Astrocyte of the hippocampus (primary cell): Measurements from ENCODE around the gene MGMT.

Experiments
- DNase-seq: peaks from one replicate; pipeline ENCODE4 v3.0.0; 2011; ENCODE audit warnings: low read depth, low spot score

Gene MGMT

DNA sequence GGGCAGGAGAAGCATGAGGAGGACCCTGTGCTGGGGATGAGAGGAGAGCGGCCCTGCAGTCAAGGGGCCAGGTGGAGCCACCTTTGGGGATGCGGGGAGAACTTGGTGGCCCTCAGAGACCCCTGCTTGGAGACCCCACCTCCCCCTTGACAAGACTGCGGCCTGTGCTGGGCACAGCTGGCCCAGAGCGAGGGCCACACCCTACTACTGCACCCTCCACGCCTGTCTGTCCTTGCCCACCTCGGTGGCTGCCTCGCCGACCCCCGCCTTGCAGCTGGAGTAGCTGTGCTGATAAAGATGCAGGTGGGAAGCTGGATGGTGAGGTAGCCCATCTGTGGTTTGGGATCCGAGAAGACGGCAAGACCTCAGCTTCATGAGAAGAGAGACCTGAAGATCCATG lies 186.8 kb downstream of the MGMT start:
- no peak for DNase-seq

DNA sequence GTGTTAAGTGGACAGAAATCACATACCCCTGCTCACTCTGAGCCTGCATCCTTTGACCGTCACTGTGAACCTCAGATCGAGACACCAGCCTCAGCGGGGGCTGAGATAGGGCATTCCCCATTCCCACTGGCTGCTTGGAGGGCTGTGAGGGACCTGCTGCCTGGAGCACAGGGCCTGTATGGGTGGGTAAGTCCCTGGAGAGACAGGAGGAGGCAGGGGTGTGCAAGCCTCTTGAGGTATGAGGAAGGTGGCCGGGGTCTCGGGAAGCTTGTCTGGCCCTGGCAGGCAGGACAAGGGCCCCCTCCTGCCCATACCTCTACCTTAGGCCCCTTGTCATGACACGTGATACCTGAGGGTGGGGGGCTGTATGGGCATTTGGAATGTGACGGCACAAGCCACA lies 187.4 kb downstream of the MGMT start:
- no peak for DNase-seq

DNA sequence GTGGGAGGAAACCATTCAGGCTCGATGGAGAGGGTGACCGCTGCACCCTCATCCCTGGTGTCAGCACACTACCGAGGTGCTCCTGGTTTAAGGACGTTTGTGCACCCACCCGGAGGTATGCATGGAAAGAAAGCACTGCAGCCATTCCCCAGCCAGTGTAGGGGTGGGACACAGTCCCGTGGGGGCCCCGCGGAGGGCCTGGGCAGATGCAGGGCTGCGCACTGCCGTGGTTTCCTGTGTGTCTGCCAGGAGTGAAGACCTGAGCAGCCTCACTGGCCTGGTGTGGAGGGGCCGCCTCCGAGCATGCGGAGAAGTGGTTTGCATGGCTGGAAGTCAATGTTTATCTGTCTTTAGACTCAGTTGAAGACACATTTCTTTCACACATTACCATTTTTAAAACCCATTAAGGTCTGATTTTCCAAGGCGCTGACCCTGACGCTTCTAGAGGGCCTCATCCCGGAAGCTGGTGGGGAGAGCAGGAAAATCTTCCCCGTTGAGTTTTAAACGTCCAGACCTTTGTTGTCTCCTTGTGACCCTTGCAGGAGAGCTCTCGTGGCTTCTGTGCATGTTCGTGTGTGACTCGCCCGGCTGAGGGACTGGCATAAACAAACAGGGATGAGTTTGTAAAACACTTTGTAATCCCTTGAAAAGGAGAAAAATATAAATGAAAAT lies 188.1 kb downstream of the MGMT start:
- no peak for DNase-seq

DNA sequence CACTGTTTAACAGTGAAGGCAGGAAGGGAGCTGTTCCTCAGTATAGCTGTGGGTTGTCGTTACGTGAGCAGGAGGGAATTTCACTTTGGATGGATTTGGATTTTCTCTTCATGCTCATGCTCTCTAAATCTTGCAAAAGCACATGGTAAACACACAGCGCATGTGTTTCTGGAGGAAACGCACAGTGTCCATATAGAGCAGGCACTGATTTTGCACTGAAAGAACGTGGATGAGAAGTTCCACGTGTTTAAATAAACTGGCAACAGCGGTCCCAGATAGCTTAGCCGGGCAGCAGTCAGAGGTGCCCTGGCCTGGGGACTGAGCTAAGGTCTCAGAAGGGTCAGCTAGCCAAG lies 188.6 kb downstream of the MGMT start:
- DNase-seq, result no peak

DNA sequence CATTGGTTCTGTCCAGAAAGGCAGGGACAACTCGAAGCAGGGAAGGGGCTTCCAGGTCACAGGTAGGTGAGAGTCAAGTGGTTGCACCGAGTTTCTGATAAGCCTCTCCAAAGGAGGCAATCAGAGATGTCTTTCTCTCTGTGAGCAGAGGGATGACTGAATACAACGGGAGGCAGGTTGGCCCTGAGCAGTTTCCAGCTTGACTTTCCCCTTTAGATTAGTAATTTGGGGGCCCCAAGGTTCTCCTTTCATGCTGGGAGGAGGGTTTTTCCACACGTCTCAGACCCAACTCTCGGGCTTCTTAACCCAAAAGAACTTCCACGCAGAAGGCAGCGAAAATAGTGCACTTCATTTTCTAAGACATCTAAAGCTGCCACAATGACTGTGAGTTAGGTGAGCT lies 189.6 kb downstream of the MGMT start:
- no peak for DNase-seq

DNA sequence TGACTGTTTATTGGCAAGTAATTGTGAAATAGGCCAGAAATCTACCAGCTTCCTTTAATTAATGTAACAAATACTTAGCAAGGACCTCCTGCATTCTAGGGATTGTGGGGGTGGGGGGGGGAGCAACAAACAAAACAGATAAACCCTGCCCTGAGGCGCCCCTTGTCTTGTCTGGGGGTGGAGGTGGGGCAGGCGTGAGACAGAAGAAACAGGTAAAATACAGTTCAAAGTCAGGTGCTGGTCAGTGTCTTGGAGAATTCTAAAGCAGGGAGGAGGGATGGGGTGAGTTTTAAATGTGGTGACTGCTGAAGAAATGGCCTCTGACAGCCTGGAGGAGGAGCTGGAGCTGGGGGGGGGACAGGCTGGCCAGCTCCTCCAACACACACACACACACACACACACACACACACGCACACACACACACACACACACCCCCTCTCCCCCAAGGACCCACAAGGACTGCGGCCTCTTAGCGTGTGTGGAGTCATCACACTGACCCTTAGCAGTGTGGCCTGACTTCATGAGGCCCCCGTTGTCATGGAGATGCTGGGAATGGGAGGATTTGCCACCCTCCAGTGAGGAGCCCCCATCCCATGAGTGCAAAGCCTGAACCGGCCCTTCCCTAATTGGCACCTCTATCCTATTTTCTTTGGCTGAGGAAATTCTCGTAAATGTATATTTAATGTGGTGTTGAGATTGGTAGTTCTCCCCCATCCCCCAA lies 190.4 kb downstream of the MGMT start:
- no peak for DNase-seq

DNA sequence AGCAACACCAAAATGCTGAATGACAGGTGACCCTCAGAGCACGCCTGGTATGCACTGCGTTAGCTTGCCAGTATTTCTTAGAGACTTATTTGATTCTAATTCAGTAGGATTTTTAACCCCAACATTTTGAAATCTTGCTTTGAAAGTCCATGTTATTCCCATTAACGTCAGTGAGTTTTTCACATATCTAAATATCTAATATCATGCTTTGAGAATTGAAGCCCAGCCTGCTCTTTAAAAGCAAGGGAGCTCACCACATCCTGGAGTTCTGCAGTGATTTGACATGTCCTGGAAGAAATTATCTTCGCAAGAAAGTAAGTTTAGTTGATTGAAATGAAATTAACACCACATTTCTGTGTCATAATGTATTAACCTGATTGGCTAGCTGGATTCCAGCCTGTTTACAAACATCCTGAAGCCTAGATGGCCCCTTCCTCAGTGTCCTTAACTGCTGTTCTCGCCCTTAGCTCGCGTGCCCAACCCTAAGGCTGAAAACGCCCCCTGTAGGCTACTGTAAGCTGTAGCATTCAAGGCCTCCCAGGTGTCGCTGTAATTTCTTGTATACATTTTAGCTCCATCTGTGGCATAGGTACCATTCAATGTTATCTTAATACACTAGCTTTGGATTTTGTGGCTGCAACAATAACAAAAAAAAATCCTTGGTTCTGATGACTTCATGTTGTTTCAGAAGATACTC lies 191.5 kb downstream of the MGMT start:
- no peak for DNase-seq

DNA sequence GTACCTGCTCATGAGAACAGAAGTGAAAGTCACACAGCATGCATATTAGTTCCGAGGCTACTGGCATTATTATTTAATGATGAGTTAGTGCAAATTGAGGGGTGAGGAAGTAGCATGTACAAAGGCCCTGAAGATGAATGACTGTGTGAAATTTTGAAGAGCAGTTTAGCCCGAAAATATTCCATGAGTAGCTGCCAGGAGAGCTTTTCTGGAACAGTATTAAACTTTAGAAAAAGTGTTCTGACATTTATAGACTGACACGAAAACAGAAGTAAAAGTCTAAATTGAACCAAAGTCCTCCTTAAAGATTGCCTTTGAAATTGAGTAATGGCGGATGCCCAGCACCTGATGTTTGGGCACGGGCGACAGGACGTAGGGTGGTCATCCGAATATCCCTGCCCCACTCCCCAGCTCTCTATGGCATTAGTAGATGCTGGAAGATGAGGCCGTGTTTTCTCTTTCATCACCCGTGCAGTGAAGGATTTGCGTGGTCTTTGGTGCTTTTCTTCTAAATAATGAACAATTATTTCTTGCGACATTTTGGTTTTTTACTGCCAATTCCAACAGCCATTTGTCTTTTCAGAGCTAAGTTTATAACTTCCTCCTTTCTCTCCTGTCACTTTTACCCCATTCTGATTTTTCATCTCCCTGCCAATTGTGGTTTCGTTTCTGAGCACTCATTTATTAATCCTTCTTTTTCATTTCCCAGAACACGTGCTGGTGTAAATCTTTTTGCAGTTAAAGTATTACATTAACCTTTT lies 192.6 kb downstream of the MGMT start:
- no peak for DNase-seq

DNA sequence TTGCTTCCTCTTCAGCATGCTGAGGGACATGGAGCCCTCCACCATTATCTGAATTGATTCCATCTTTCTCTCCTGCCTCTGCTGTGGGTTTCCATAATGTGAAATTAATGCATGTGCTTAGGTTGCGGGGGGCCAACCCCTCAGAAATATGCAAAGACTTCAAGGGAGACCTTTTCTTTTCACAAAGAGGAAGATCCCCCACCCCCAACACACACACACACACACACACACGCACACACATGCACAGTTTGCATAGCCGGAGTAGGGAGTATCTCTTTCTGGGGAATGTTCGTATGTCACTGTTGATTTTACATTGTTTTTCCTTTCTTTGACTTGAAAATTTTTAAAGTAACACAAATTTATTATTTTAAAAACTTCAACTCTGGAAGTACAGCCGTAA lies 193.5 kb downstream of the MGMT start:
- no peak for DNase-seq

DNA sequence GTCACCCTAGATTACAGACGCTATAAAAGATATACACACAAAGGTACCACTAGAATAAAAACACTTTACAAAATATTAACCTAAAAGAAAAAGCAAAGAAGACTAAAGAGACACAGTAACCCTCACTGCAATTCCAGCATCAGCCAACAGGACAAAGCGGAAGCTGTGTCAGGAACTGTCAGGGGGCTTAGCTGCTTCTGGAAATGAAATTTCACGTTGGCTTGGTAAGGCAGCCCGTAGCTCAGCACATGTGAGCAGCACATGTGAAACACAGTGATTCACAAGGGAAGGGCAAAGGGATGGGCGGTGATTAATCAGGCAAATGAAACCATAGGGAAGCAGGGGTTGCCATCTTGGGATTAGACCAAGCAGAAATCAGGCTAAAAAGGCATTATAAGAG lies 195.4 kb downstream of the MGMT start:
- no peak for DNase-seq

DNA sequence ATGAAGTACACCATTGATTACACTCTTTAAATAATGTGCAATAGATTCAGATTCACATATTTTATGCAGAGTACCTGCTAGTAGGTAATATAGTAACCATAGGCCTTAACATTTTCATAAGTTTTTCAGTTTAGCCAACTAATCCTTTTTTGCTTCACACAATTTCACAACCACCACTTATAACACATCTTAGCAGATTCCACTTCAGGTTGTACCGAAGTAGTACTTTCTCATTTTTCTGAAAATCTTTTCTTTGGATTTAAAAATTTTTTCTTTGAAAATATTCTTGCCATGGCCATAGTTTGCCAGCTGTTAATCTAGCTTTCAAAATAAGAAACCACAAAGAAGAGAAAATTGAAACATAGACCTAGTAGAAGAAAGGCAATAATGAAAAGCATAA lies 203.1 kb downstream of the MGMT start:
- no peak for DNase-seq

DNA sequence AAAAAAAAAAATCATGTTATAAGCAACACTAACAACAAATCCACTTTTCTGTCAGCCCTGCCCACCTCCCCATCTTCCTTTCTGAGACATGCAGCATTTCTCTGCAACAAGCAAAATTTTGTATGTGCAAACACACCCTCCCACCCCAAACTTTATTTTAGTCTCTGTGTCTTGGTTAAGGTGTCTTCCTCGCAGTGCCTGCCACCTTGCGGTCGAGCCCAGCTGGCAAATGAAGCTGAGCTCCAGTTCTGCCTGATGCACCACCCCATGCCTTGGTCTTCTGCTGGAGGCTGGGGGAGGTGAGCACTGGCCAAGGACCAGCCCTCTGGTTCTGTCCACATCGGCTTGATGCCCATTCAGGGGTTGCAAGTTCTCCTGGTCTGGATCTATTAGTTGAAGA lies 206.3 kb downstream of the MGMT start:
- no peak for DNase-seq

DNA sequence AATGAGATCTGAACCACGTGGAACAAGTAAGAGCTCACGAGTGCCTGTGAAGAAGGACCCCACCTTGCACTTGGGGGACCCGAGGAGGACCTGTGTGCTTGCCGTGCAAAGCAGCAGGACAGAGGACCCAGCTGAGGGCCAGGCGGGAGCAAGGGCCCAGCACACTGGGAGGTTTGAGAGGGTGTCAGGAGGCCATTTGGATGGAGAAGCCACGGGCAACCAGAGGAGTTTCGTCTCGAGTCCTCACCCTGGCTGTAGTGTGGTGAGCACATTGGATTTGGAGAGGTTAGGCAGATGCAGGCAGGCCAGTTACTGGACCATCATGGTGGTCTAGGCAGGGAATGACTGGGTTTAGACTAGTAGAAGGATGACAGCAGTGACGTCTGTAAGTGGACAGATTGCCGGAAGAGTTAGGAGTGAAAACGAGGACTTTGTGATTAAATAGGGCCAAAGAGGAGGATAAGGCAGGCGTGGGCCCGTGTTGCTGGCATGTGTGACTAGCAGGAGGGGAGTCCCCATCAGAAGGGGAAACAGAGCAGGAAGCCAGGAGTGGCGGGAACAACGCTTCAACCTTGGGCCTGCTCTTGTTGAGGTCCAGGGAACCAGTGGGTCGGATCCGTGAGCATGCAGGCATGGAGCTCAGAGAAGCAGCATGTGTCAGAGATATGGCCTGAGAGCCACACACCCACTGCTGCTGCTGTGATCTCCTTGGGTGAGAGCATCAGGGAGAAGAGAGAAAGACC lies 208.2 kb downstream of the MGMT start:
- DNase-seq, result no peak

DNA sequence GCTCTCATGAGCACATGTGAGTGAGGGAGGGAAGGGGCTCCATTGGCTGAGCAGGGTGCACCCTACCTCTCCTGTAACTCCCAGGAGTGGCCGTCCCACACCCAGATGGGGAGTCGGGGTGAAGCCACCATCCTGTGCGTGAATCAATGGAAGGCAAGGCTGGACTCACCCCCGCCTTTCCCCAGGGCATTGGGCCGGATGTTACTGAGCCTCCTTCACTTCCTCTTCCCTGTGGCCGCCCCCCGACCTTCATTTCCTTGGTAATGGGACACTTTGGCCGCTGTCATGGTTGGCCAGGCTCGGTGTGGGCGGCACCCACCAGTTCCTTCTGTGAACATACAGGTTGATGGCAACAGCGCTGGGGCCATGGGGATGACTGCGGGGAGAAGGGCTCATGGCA lies 209.0 kb downstream of the MGMT start:
- no peak for DNase-seq

DNA sequence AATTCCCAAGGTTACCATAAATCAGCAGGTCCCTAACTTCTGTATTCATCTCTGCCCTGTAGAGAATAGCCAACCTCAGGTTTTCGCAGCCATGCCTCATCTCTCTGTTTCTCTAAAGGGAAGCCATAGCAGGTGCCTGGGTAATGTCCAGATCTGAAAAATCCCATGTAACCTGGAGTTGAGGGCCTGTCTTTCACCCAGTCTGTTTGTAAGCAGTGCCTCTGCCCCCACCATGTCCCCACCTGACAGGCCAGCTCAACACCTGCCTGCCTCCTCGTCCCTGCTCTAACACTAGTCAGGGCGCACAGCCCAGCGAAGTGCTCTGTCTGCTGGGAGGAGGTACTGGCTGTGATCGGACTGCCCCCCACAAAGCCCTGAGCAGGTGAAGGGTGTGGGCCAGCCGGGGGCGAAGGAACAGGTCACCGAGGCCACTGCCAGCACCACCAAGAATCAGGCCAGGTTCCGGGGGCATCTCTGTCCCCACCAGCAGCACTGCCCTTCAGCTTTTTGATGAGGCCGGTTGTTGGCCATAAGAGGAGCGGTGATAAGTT lies 210.4 kb downstream of the MGMT start:
- DNase-seq, result no peak

DNA sequence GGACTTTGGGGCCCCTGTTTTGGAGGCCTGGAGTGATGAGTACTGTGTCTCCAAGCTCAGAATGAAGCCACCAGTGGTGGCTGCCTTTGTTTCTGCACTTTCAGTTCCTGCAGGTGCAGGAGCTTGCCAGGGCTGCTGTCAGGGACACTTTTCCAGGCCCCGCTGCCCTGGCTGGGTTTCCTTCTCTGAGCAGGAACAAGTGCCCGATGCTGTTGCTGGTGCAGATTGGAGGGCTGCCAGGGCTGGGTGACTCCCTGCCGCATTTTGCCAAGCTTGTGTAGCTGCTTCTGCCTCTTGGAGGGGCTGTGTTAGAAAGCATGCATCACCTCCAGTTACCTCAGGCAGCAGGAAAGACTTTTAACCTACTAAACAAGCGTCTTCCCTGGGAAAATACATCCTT lies 211.1 kb downstream of the MGMT start:
- DNase-seq, result no peak

DNA sequence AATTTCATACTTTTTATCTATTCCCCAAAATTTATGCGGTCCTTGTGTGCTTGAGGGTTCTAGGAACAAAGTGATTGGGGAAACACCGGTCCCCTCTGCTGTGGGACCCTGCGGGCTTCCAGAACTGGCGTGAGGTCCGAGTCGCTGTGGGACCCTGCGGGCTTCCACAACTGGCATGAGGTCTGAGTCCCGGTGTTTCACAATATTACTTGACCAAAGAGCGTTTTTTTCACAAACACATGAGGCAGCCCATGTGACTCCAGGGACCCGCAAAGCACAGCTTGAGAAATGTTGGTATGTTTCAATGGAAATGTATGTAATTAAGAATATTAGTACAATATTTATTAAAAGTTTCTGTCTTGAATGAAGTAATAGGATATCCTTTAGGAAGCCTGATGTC lies 212.2 kb downstream of the MGMT start:
- DNase-seq, result no peak

DNA sequence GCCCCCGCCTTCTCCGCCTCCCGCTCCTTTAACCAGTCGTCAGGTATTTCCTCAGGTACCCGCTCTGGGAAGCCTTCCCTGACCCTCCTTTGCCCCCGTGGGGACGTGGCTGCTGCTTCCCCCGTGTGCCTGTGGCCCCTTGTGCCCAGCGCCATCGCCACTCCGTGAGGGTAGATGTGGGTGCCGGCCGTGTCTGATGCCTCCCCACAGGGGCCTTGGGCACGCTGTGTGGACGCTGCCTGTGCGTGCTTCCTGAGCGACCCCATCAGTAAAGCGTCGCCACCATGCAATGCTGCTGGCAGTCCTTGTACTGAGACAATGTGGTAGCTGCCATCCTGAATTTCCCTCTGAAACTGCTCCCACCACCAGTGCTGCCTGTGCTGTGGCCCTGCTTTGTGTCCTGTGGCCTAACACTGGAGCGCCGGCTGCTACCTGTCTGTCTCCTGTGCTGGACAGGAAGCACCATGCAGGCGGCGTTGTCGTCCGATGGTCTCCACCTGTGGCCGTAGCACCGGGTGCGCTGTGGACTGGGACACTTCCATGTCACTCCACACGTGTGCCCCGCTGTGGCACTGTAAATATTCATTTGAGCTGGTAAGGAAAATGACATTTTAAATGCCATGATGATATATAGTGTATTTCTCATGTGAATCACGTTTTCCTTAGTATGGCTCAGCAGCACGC lies 213.8 kb downstream of the MGMT start:
- no peak for DNase-seq

DNA sequence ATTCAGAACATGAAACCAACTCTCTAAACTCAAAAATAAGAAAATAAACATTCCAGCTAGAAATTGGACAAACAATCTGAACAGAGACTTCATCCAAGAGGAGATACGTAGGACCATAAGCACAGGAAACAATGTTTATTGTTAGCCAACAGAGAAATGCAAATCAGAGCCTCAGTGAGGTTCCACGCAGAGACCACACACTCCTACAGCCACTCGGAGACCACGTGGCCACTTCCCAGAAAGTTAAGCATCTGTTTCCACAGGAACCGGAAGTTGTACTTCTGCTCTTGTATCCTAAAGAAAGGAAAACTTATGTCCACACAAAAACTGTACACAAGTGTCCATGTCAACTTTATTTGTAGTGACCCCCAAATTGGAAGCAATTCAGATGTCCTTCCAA lies 214.8 kb downstream of the MGMT start:
- DNase-seq, result no peak

DNA sequence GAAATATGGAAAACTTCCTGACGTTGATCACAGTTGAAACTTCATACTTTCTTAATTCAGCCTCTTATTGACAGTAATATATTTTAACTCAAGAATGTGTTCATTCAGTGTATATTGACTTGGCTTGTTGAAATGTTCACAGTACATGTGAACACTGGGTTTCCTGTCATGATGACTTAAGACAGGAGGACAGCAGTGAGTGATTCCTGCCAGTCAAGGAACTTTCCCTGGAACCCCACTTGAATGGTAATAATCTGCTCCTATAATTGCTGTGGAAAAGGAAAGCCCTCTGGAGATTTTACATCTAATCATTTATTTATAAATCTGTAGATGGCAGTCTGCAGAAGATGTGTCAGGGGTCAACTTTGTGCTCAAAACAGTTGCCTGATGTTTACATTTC lies 216.5 kb downstream of the MGMT start:
- no peak for DNase-seq

DNA sequence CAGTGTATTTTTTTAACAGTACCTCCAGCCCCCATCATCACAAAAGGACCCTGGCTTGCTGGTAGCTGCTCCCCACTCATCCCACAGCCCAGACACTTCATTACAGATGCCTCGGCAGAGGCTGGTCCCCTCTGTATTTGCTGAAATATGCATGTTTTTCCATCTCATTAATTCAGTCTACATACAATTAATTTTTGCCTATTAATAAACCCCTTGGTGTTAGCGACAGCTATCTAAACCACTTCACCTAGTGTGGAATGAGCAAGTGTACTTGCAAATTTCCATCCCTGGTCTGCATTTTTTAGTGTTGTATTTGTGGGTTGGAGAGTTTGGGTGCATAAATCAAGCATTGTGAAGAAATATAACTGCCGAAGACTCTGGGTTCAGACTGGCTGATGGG lies 216.9 kb downstream of the MGMT start:
- DNase-seq, result no peak
